ELF-1 (cell line): ENCODE measurements around the gene TYMP.
A peak's percentile ranks its signal among the peaks of the same experiment; 100 is the strongest.
"Not testable (repeated sequence)": the region's sequence is repeated elsewhere in the genome, so short reads cannot be mapped to it uniquely, and the experiment has no call there.

Experiments
- DNase-seq: peaks from one replicate; pipeline ENCODE4 v3.0.0-alpha.2; 2016; ENCODE audit warnings: low read depth, low spot score

Gene TYMP

DNA sequence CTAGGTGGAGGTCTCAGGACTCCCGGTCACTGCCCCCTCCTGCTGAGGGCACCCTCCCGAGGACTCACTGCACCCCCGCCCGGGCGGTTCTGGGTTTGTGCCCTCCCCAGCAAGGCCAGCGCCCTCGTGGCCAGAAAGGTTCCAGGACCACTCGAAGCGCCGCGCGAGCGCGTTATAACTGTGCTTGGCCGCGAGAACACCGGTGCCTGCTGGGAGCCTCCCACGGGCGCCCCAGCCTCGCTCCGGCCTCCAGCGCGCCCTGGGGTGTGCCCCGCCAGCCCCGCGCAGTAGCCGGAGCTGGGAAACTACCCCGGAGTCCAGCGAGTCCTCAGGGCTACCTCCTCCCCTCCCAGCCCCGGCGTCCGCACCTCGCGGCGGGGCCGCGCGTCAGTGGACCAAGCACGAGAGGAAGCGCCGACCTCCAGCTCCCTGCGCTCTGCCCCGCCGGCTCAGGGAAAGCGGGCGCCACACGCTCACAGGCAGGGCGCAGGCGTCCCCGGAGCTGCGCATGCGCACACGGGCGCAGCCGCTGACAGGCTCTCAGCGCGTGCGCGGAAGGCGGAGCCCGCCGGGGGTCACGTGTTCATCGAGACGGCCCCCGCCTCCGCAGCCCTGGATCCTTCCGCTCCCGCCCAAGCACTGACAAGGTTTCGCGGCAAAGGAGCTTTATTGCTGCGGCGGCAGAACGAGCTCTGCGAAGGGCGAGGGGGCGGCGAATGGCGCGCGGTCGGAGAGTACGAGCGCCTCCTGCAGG, 4.5 kb downstream of the TYMP start, which contains the start of gene SCO2:
TSS of gene SCO2 (minus strand) at position 495 of the 754 bp plus-strand sequence. CDS start 1,187 bp downstream, outside the sequence.
- DNase-seq = peak; percentile 98

DNA sequence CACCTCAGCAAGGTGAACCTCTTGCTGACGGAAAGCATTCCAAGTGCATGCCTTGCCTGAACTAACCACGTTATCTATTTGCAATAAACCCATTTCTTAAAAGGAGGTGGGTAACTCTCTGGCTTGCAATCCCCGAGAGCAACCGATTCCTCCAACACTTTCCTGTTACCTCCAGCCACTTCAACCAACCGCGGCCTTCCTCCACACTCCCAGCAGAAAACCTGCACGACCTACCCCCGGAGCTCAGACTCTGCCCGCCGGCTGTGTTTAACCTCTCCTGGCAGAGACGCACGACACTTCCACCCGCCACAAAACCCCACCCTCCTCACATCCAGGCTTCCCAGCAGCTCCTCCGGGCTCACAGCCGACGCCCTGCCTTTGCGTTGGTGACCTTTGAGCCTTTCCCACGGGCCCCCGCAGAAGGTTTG, 5.1 kb downstream of the TYMP start:
- DNase-seq = no peak

DNA sequence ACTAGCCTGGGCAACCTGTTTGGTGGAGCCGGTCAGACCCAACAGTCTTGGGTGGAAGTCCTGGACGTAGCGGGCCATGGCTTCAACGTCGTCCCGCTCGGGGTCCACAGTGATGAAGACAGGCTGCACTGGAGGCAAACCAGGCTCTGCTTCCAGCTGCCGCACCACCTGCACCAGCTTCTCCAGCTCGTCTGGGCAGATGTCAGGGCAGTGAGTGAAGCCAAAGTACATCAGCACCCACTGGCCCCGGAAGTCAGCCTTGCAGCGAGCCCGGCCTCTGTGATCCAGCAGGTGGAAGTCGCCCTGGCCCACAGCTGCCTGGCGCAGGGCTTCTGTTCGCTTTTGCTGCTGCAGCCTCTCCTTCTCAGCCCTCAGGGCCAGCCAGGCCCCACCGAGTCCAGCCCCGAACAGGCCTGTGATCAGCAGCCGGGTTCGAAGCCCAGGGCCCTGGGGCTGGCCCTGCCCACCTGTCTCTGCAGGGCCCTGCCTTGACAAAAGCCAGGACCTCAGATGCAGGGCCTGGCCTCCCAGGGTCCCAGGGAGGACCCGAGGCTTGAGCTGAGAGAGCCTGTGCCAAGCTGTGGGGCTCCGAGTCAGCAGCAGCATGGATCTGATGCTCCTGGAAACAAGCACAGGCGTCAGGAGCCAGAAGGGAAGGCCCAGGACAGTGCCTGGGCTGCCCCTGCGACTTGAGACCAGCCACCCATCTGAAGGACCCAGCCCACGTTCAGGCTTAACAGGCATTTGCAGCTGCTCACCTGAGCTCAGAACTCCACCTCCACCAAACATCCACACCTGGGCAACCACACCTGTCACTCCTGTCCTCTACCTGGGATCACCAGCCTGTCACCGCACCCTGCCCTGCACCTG, 5.8 kb downstream of the TYMP start:
- DNase-seq = peak; percentile 76

DNA sequence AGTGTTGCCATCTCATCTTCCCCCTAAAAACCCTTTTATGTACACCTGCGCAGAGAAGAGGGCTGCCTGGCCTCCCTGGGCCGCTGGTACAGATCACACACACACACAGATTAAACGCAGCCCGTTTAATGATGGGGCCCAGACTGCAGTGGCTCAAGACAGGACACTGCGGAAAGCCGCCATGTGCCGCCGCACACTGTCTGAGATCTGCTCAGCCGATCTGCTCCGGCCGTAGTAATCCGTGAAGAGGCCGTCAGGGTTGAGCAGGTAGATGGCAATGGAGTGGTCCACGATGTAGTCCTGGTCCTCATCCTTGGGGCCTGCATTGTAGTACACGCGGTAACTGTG, 6.4 kb downstream of the TYMP start:
- no peak for DNase-seq

GRCh38 chr22:50522806-50523438, 6.9 kb downstream of the TYMP start:
- no peak for DNase-seq

GRCh38 chr22:50522208-50522805, 7.5 kb downstream of the TYMP start:
- DNase-seq = no peak

GRCh38 chr22:50521710-50522109, 8.1 kb downstream of the TYMP start:
- no peak for DNase-seq

DNA sequence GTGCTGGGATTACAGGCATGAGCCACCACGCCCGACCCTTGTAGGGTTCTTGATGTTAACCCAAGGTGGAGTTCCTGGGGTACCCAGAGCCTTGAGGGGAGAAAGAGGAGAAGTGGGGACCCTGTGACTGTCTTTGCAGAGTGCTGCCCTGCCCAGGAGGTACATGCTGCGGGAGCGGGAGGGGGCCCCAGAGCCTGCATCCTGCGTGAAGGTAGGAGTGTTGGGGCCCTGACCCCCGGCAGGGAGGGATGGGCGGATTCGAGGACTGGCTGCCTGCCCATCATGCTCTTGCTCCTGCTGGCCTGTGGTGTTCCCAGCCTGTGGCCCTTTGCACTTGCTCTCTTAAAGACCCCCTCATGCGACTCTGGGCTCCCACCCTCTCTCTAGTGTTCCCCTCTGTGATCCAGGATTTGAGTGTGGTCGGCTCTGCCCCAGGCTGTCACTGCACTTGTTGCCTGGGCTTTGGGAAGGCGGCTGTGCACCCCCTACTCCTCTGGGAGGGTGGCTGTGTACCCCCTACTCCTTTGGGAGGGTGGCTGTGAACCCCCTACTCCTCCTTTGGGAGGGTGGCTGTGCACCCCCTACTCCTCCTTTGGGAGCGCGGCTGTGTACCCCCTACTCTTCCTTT, 8.9 kb downstream of the TYMP start:
- no peak for DNase-seq

- DNase-seq = not testable (repeated sequence)
Measured at GRCh38 chr22:50520184-50520583, 9.6 kb downstream of the TYMP start.

DNA sequence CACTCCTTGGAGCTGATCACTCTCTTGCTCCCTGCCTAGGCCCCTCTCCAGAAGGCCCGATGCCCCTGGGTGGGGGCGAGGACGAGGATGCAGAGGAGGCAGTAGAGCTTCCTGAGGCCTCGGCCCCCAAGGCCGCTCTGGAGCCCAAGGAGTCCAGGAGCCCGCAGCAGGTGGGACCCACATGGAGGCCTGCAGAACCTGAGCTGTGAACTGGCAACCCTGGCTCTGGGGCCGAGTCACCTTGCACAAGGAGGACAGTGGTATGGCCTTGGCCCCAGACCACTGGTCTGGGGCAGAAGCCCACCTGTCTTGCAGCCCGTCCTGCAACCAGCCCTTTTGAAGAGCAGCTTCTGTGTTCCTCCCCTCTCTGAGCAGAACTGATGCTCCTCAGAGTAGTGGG, 10.7 kb downstream of the TYMP start:
- DNase-seq = no peak

GRCh38 chr22:50518606-50519005, 11.2 kb downstream of the TYMP start:
- no peak for DNase-seq

GRCh38 chr22:50517495-50518260, 12.1 kb downstream of the TYMP start:
- no peak for DNase-seq

DNA sequence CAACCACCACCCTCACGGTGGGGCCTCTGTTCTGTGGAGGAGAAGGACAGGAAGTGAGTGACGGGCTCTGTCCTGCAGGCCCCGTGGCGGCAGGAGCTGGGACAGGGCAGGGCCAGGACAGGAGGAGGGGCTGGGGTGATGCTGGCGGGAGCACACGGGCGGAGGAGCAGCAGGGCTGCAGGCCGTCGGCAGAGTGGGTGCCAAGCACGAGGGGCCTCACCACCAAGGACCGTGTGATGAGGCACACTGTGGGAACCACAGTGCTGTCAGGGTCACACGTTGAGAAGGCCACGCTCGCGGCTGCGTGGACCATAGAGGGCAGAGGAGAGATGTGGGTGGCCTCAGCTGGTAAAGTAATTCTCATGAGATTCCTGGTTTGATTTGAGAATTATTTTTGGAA, 12.9 kb downstream of the TYMP start:
- DNase-seq = no peak

DNA sequence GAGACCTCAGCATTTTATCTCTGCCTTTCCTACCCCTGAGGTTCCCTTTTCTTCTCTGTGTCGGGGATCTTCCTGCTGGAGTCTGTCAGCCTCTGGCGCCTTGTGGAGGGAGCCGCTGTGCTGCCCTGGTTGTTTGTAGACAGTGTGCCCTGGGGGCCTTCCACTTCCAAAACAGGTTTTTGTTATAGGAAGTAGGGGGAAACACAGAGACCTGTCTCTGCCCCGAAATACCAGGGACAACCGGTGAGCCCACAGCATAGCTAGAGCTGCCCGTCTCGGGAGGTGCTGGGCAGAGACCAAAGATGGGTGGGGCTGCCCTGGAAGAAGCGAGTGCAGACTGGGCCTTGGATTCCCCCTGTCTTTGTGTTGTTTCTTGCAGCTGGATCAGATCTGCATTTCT, 13.7 kb downstream of the TYMP start:
- DNase-seq = peak; percentile 88

DNA sequence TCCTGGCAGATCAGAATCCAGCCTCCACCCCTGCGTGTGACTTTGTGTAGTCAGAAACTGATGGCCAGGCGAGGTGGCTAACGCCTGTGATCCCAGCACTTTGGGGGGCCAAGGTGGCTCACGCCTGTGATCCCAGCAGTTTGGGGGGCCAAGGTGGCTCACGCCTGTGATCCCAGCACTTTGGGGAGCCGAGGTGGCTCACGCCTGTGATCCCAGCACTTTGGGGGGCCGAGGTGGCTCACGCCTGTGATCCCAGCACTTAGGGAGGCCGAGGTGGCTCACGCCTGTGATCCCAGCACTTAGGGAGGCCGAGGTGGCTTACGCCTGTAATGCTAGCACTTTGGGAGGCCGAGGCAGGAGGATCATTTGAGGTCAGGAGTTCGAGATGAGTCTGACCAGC, 16.6 kb downstream of the TYMP start:
- DNase-seq = no peak

DNA sequence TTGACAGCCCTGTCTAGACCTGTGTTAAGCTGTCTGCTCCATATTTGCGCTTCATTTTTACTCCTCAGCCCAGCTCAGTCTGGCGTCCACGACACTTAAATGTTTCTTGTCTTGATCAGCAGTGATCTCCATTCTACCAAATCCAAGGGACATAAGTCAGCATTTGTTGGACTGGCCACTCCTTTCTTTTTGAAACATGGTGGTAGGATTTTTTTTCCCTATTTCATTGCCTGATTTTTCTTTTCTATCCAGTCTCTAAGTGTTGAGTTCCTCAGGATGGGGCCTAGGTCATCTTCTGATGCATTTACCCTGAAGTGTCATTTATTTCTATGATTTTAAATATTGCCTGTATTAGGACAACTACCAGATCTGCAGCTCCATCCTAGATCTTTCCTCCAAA, 20.9 kb downstream of the TYMP start:
- no peak for DNase-seq

DNA sequence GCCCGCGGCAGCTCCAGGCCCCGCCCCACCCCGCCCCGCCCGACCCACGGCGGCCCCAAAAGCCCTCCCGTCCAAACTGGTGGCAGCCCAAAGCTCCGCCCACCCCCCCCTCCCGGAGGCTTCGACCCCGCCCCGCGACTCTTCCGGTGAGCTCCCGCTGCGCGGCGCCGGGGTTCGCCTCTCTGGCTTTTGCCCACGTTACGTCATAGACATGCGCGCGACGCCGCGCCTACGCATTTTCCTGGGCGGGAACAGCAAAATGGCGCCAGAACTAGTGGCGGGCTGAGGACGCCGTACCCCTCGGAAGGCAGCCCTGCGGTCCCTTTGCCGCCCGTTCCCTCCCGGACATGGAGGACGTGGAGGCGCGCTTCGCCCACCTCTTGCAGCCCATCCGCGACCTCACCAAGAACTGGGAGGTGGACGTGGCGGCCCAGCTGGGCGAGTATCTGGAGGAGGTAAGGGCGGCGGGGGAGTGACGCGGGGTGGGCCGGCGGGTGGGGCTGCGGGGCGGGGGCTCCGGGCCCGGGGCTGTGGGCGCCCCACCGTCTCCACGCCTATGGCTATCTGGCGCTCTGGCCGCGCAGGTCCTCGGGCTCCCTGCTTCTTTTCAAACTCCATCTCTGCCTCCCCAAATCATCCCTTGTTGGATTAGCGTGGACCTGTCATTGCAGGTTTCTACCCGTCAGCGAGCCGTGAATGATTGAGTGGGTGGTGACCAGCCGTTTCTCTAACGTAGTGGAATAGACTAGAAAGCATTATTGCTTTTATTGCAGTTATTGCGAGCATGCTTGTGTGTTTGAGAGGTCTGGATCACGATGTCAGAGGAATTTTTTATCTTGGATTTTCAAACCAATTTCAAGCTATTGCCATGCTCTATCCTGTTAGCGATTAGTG, 21.6 kb downstream of the TYMP start, which contains the start of gene NCAPH2:
TSS of gene NCAPH2 (plus strand) at position 234 of the 894 bp plus-strand sequence. CDS start at position 348, 114 bp downstream.
- peak; percentile 96 for DNase-seq

- DNase-seq = peak; percentile 56
Measured at GRCh38 chr22:50507421-50507990, 22.3 kb downstream of the TYMP start, which contains the start of gene LMF2. LMF2 (minus strand) TSS chr22:50507702; CDS start chr22:50507675, 27 bp downstream.
